ENCODE results near the gene GPR139. TPM values are rescaled to one million over a fixed set of nuclear protein-coding genes. Genes with fewer than 3 reads are reported as not detected.

The GPR139 gene
- polyA plus RNA-seq, 1 experiment: not detected

GRCh38 chr16:20089246-20089965 lies 15.7 kb upstream of the GPR139 start:
- no peaks in the 10 kb centered on the region for H3K9me3 ChIP-seq (ENCODE audit: control insufficient read depth, insufficient read depth, low read length)
- no peak for DNase-seq (ENCODE audit: low read depth, low spot score)
- ChIA-PET POLR2A (no interaction called here), CTCF (no interaction called here)
- no peak overlapping the region for H3K27ac ChIP-seq (ENCODE audit: low read depth, low read length)
- H3K27me3 ChIP-seq (ENCODE audit: control insufficient read depth, insufficient read depth, low read length): no peaks in the 10 kb centered on the region
- no peak for TF ChIP-seq CTCF (IDR thresholded peaks at IDR 0.05; ENCODE audit: low read depth, low read length)
- no peak overlapping the region for H3K4me3 ChIP-seq (ENCODE audit: low read depth, low read length)

- Histone ChIP-seq H3K9me3 (ENCODE audit: control insufficient read depth, insufficient read depth, low read length) (no peaks in the 10 kb centered on the region), H3K27ac (ENCODE audit: low read depth, low read length) (no peak overlapping the region), H3K27me3 (ENCODE audit: control insufficient read depth, insufficient read depth, low read length) (no peaks in the 10 kb centered on the region), H3K4me3 (ENCODE audit: low read depth, low read length) (no peak overlapping the region)
- ChIA-PET CTCF (no interaction called here), POLR2A (no interaction called here)
- TF ChIP-seq CTCF (IDR thresholded peaks at IDR 0.05; ENCODE audit: low read depth, low read length): no peak
- no peak for DNase-seq (ENCODE audit: low read depth, low spot score)
Observed at GRCh38 chr16:20084624-20085226, 11.0 kb upstream of the GPR139 start.

GRCh38 chr16:20079106-20079505 lies 5.4 kb upstream of the GPR139 start:
- H3K27me3 ChIP-seq (ENCODE audit: control insufficient read depth, insufficient read depth, low read length): no peaks in the 10 kb centered on the region
- H3K27ac ChIP-seq (ENCODE audit: low read depth, low read length): no peak overlapping the region
- CTCF ChIA-PET: no interaction called here
- no peak for DNase-seq (ENCODE audit: low read depth, low spot score)
- no peak overlapping the region for H3K4me3 ChIP-seq (ENCODE audit: low read depth, low read length)
- TF ChIP-seq CTCF (IDR thresholded peaks at IDR 0.05; ENCODE audit: low read depth, low read length): no peak
- POLR2A ChIA-PET: no interaction called here
- no peaks in the 10 kb centered on the region; the same call in 1 of the 2 replicates for H3K9me3 ChIP-seq (ENCODE audit: control insufficient read depth, insufficient read depth, low read length)

GRCh38 chr16:20075243-20075642 lies 1.6 kb upstream of the GPR139 start:
- no peak overlapping the region for H3K4me3 ChIP-seq (ENCODE audit: low read depth, low read length)
- POLR2A ChIA-PET: no interaction called here
- peaks cover 11% of the 10 kb centered on the region; the same call in 1 of the 2 replicates for H3K9me3 ChIP-seq (ENCODE audit: control insufficient read depth, insufficient read depth, low read length)
- no peak for DNase-seq (ENCODE audit: low read depth, low spot score)
- H3K27me3 ChIP-seq (ENCODE audit: control insufficient read depth, insufficient read depth, low read length): no peaks in the 10 kb centered on the region
- no peak for TF ChIP-seq CTCF (IDR thresholded peaks at IDR 0.05; ENCODE audit: low read depth, low read length)
- CTCF ChIA-PET: no interaction called here
- H3K27ac ChIP-seq (ENCODE audit: low read depth, low read length): no peak overlapping the region
